HepG2 (cell line): ENCODE results near the gene NDRG3. TPM values are rescaled to one million over a fixed set of nuclear protein-coding genes. Genes with fewer than 3 reads are reported as not detected.
A peak's percentile ranks its signal among the peaks of the same experiment; 100 is the strongest.

Experiments
- AKAP8 ChIP-seq: sonication (generic); formaldehyde crosslinking; IDR thresholded peaks from 2 replicates; pipeline ENCODE4 v1.5.1; 2020; ENCODE audit warnings: mild to moderate bottlenecking, missing genetic modification reagents
- CBX1 ChIP-seq: IDR thresholded peaks from one replicate; pipeline ENCODE4 v1.6.1; 2016; ENCODE audit warnings: antibody characterized with exemption, low read depth
- HNRNPL ChIP-seq: fragments of 200-400 bp; formaldehyde crosslinking; IDR thresholded peaks from 2 replicates; pipeline ENCODE4 v1.6.1; 2017; ENCODE audit warnings: mild to moderate bottlenecking, low read depth, low read length
- MEIS2 ChIP-seq: sonication (generic); formaldehyde crosslinking; IDR thresholded peaks from 2 replicates; pipeline ENCODE4 v1.9.0; 2021; ENCODE audit warnings: mild to moderate bottlenecking, missing genetic modification reagents
- NAIF1 ChIP-seq: sonication (generic); formaldehyde crosslinking; IDR thresholded peaks from 2 replicates; pipeline ENCODE4 v1.5.0; 2020; ENCODE audit warnings: mild to moderate bottlenecking, missing genetic modification reagents, borderline replicate concordance
- PCBP1 ChIP-seq: fragments of 200-400 bp; formaldehyde crosslinking; IDR thresholded peaks from 2 replicates; pipeline ENCODE4 v1.6.1; 2017; ENCODE audit warnings: mild to moderate bottlenecking, low read depth, low read length, borderline replicate concordance
- THAP11 ChIP-seq: IDR thresholded peaks from 2 replicates; pipeline ENCODE4 v1.6.1; 2016; ENCODE audit warnings: missing biosample characterization, missing genetic modification reagents
- ZBTB7A ChIP-seq: sonication (generic); formaldehyde crosslinking; IDR thresholded peaks from 2 replicates; pipeline ENCODE4 v1.8.0; 2022; ENCODE audit warnings: mild to moderate bottlenecking, missing genetic modification reagents
- ZFP36L1 ChIP-seq: sonication (generic); formaldehyde crosslinking; IDR thresholded peaks from 2 replicates; pipeline ENCODE4 v1.8.0; 2022; ENCODE audit warnings: mild to moderate bottlenecking, missing genetic modification reagents, moderate library complexity
- ZMYM3 ChIP-seq: sonication (generic); formaldehyde crosslinking; IDR thresholded peaks from 2 replicates; pipeline ENCODE4 v1.5.1; 2020; ENCODE audit warnings: mild to moderate bottlenecking, missing genetic modification reagents
- ZNF317 ChIP-seq: sonication (generic); formaldehyde crosslinking; IDR thresholded peaks from 2 replicates; pipeline ENCODE4 v1.5.0; 2020; ENCODE audit warnings: mild to moderate bottlenecking, missing genetic modification reagents
- ZNF337 ChIP-seq: sonication (generic); formaldehyde crosslinking; IDR thresholded peaks from 2 replicates; pipeline ENCODE4 v1.5.1; 2020; ENCODE audit warnings: missing genetic modification reagents, low read depth, mild to moderate bottlenecking, borderline replicate concordance
- ZNF670 ChIP-seq: sonication (generic); formaldehyde crosslinking; IDR thresholded peaks from 2 replicates; pipeline ENCODE4 v1.8.0; 2022; ENCODE audit warnings: mild to moderate bottlenecking, missing genetic modification reagents, borderline replicate concordance
- ZNF674 ChIP-seq: sonication (generic); formaldehyde crosslinking; IDR thresholded peaks from 2 replicates; pipeline ENCODE4 v1.5.0; 2020; ENCODE audit warnings: low read depth, mild to moderate bottlenecking, missing genetic modification reagents
- ZNF790 ChIP-seq: sonication (generic); formaldehyde crosslinking; IDR thresholded peaks from 2 replicates; pipeline ENCODE4 v1.8.0; 2022; ENCODE audit warnings: missing genetic modification reagents, mild to moderate bottlenecking, borderline replicate concordance
- ZSCAN12 ChIP-seq: sonication (generic); formaldehyde crosslinking; IDR thresholded peaks from 2 replicates; pipeline ENCODE4 v1.9.0; 2021; ENCODE audit warnings: mild to moderate bottlenecking, missing genetic modification reagents
- ZSCAN21 ChIP-seq: sonication (generic); formaldehyde crosslinking; IDR thresholded peaks from 2 replicates; pipeline ENCODE4 v1.8.0; 2022; ENCODE audit warnings: mild to moderate bottlenecking, missing genetic modification reagents, moderate library complexity, borderline replicate concordance
- polyA plus RNA-seq, 8 experiments: library from polyadenylated mRNA; depleted of rRNA in 3 of 8; stranded (reverse) in 7 of 8; unstranded in 1 of 8; fragments of >200 nt; fragmentation: Illumina TruSeq in 4 of 8; extraction: Trizol in 4 of 8; gene quantifications; 2 replicates each; pipeline versions ENCODE4 v1.2.1 to v1.2.3, GENCODE V29; 2011 to 2016; ENCODE audit warnings: low read depth in 4 of 8, missing spikeins in 1 of 8, mixed read lengths in 1 of 8; ENCODE audit not compliant: insufficient read depth in 1 of 8
- total RNA-seq, 5 experiments: library from RNA; depleted of rRNA; stranded (reverse); fragments of >200 nt; fragmentation: Illumina TruSeq; extraction: Trizol; gene quantifications; 2 replicates each; pipeline ENCODE4 v1.2.3, GENCODE V29; 2016; ENCODE audit warnings: low read depth in 1 of 5
- TF ChIP-seq, protein P1 (sequence below): sonication (generic); formaldehyde crosslinking; IDR thresholded peaks from 2 replicates; pipeline ENCODE4 v1.5.0; 2020; ENCODE audit warnings: missing genetic modification reagents
- TF ChIP-seq, protein P2 (sequence below): sonication (generic); formaldehyde crosslinking; IDR thresholded peaks from 2 replicates; pipeline ENCODE4 v1.8.0; 2022; ENCODE audit warnings: mild to moderate bottlenecking, missing genetic modification reagents, moderate library complexity
- TF ChIP-seq, protein P3 (sequence below): sonication (generic); formaldehyde crosslinking; IDR thresholded peaks from 2 replicates; pipeline ENCODE4 v1.4.0; 2020; ENCODE audit warnings: missing genetic modification reagents
- TF ChIP-seq, protein P4 (sequence below): sonication (generic); formaldehyde crosslinking; IDR thresholded peaks from 2 replicates; pipeline ENCODE4 v1.5.1; 2020; ENCODE audit warnings: missing genetic modification reagents, mild to moderate bottlenecking, borderline replicate concordance
- TF ChIP-seq, protein P5 (sequence below): sonication (generic); formaldehyde crosslinking; IDR thresholded peaks from 2 replicates; pipeline ENCODE4 v1.4.0; 2020; ENCODE audit warnings: mild to moderate bottlenecking, missing genetic modification reagents
- TF ChIP-seq, protein P6 (sequence below): IDR thresholded peaks from 2 replicates; pipeline ENCODE4 v1.6.1; 2016
- TF ChIP-seq, protein P7 (sequence below): sonication (generic); formaldehyde crosslinking; IDR thresholded peaks from 2 replicates; pipeline ENCODE4 v1.4.0; 2020; ENCODE audit warnings: missing genetic modification reagents

The NDRG3 gene
- total and polyA plus RNA-seq, 2 of the 13 experiments (the other 11 are each of a cell fraction or from before 2014, with no cell fraction given) = 36.0 to 40.5 TPM

DNA sequence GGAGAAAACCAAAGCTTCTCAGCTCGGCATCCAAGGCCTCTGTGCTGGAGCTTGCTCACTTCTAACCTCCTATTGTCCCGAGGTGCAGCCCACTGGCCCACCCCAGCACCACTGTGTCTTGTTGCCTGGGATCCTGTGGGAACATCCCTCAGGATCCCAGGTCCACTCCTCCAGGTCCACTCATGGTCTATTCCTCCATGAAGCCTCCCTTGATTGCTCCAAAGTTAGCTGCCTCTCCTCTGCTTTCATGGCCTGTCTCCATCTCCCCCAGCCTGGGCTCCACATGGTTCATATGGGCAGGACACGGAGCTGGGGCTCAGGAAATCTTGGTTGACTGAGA lies 113.8 kb downstream of the NDRG3 start (continued):
- TF ChIP-seq ZSCAN21 (CRISPR knock-in tag) (0 out of 2 replicates have a peak, but pooled peaks have one; percentile 53), MEIS2 (CRISPR knock-in tag) (0 out of 2 replicates have a peak, but pooled peaks have one; percentile 17), CBX1 (peak; percentile 12), ZBTB7A (CRISPR knock-in tag) (no peak), NAIF1 (CRISPR knock-in tag) (no peak), ZNF317 (CRISPR knock-in tag) (no peak), PCBP1 (no peak), ZNF790 (CRISPR knock-in tag) (no peak), ZNF674 (CRISPR knock-in tag) (0 out of 2 replicates have a peak, but pooled peaks have one; percentile 55), HNRNPL (no peak), ZFP36L1 (CRISPR knock-in tag) (no peak), ZNF337 (CRISPR knock-in tag) (0 out of 2 replicates have a peak, but pooled peaks have one; percentile 2), THAP11 (no peak), ZSCAN12 (CRISPR knock-in tag) (0 out of 2 replicates have a peak, but pooled peaks have one; percentile 1), ZMYM3 (CRISPR knock-in tag) (no peak), ZNF670 (no peak), AKAP8 (CRISPR knock-in tag) (no peak)
- TF ChIP-seq, protein P1, sequence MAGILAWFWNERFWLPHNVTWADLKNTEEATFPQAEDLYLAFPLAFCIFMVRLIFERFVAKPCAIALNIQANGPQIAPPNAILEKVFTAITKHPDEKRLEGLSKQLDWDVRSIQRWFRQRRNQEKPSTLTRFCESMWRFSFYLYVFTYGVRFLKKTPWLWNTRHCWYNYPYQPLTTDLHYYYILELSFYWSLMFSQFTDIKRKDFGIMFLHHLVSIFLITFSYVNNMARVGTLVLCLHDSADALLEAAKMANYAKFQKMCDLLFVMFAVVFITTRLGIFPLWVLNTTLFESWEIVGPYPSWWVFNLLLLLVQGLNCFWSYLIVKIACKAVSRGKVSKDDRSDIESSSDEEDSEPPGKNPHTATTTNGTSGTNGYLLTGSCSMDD (CRISPR knock-in tag) = 0 out of 2 replicates have a peak, but pooled peaks have one; percentile 45
- TF ChIP-seq, protein P2, sequence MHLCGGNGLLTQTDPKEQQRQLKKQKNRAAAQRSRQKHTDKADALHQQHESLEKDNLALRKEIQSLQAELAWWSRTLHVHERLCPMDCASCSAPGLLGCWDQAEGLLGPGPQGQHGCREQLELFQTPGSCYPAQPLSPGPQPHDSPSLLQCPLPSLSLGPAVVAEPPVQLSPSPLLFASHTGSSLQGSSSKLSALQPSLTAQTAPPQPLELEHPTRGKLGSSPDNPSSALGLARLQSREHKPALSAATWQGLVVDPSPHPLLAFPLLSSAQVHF (CRISPR knock-in tag) = no peak
- TF ChIP-seq, protein P3, sequence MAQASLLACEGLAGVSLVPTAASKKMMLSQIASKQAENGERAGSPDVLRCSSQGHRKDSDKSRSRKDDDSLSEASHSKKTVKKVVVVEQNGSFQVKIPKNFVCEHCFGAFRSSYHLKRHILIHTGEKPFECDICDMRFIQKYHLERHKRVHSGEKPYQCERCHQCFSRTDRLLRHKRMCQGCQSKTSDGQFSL = no peak
- TF ChIP-seq, protein P4, sequence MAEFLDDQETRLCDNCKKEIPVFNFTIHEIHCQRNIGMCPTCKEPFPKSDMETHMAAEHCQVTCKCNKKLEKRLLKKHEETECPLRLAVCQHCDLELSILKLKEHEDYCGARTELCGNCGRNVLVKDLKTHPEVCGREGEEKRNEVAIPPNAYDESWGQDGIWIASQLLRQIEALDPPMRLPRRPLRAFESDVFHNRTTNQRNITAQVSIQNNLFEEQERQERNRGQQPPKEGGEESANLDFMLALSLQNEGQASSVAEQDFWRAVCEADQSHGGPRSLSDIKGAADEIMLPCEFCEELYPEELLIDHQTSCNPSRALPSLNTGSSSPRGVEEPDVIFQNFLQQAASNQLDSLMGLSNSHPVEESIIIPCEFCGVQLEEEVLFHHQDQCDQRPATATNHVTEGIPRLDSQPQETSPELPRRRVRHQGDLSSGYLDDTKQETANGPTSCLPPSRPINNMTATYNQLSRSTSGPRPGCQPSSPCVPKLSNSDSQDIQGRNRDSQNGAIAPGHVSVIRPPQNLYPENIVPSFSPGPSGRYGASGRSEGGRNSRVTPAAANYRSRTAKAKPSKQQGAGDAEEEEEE (CRISPR knock-in tag) = 0 out of 2 replicates have a peak, but pooled peaks have one; percentile 4
- TF ChIP-seq, protein P5, sequence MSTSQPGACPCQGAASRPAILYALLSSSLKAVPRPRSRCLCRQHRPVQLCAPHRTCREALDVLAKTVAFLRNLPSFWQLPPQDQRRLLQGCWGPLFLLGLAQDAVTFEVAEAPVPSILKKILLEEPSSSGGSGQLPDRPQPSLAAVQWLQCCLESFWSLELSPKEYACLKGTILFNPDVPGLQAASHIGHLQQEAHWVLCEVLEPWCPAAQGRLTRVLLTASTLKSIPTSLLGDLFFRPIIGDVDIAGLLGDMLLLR (CRISPR knock-in tag) = peak; percentile 31; the same call in 1 of the 2 replicates
- TF ChIP-seq, protein P6, sequence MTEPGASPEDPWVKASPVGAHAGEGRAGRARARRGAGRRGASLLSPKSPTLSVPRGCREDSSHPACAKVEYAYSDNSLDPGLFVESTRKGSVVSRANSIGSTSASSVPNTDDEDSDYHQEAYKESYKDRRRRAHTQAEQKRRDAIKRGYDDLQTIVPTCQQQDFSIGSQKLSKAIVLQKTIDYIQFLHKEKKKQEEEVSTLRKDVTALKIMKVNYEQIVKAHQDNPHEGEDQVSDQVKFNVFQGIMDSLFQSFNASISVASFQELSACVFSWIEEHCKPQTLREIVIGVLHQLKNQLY (CRISPR knock-in tag) = no peak
- TF ChIP-seq, protein P7, sequence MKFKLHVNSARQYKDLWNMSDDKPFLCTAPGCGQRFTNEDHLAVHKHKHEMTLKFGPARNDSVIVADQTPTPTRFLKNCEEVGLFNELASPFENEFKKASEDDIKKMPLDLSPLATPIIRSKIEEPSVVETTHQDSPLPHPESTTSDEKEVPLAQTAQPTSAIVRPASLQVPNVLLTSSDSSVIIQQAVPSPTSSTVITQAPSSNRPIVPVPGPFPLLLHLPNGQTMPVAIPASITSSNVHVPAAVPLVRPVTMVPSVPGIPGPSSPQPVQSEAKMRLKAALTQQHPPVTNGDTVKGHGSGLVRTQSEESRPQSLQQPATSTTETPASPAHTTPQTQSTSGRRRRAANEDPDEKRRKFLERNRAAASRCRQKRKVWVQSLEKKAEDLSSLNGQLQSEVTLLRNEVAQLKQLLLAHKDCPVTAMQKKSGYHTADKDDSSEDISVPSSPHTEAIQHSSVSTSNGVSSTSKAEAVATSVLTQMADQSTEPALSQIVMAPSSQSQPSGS (CRISPR knock-in tag) = no peak
